ENCODE data around the gene AACS.

AACS gene

DNA sequence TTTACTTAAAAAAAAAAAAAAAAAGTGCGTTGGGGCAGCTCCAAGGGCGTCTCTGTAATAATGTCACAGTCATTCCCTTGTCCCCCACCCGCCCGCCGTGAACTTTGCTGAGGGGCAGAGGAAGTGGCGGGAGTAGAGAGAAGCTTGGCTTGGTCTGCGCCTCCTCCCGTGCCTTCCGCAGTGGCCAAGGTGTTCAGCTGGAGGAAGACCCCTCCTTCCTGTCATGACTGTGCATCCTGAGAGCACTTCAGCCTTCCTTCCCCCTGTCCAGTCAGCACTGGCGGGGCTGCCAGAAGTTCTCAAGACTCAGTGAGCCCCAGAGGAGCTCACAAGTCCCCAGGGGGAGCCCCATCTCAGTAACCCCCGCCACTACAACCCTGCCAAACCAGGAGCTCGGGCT is 32.2 kb downstream of the AACS start:
- Histone ChIP-seq H3K4me3 (no peak overlapping the region), H3K27ac (no peak overlapping the region)
- DNase-seq (ENCODE audit: low spot score), result no peak
- TF ChIP-seq, protein P1, sequence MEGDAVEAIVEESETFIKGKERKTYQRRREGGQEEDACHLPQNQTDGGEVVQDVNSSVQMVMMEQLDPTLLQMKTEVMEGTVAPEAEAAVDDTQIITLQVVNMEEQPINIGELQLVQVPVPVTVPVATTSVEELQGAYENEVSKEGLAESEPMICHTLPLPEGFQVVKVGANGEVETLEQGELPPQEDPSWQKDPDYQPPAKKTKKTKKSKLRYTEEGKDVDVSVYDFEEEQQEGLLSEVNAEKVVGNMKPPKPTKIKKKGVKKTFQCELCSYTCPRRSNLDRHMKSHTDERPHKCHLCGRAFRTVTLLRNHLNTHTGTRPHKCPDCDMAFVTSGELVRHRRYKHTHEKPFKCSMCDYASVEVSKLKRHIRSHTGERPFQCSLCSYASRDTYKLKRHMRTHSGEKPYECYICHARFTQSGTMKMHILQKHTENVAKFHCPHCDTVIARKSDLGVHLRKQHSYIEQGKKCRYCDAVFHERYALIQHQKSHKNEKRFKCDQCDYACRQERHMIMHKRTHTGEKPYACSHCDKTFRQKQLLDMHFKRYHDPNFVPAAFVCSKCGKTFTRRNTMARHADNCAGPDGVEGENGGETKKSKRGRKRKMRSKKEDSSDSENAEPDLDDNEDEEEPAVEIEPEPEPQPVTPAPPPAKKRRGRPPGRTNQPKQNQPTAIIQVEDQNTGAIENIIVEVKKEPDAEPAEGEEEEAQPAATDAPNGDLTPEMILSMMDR (IDR thresholded peaks at IDR 0.05), result no peak

DNA sequence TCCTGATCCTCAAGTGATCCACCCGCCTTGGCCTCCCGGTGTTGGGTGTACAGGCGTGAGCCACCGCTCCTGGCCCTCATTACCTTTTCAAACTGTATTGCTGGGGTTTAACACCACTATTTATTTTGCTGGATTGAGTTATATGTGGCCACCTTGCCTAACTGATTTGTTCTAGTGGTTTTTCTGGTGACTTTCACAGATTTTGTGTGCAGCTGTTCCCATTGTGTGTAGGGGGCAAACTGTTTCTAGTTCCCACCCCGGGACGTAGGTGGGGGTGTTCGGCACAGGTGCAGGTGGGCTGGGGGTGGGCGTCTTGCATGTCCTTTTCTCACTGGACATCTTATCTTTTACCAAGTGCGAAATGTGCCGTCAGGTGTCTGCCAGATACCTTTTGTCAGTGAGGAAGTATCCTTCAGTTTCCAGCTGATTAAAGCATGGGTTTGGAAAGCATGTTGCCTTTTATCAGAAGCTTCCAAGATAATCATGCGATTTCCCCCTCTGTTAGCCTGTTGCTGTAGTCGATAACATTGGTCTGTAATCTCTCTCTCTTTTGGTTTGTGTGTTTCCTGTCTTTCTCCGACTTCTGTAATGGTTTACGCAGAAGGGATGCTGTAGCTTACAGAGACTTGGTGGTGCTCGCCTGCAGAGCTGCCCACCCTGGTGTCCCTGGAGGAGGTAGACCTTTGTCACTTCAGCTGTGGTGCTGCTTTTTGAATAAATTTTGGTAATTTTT is 33.6 kb downstream of the AACS start:
- Histone ChIP-seq H3K4me3 (no peak overlapping the region), H3K27ac (no peak overlapping the region)
- TF ChIP-seq, protein P1 (IDR thresholded peaks at IDR 0.05), result no peak
- DNase-seq (ENCODE audit: low spot score), result no peak

DNA sequence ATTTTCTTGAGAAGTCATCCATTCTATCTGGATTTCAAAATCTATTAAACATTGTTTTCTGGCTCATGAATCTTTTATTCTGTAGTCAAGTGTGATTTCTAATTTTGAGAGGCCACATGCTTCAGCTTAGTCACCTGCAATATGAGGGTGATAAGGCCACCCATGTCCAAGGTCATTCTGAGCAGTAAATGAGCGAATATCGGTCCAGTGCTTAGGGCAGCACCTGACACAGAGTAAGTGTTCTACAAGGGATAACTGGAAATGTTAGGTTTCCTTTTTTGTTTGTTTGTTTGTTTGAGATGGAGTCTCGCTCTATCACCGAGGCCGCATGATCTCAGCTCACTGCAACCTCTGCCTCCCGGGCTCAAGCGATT is 34.2 kb downstream of the AACS start:
- DNase-seq (ENCODE audit: low spot score), result no peak
- TF ChIP-seq, protein P1 (IDR thresholded peaks at IDR 0.05), result no peak
- H3K27ac ChIP-seq, result no peak overlapping the region
- no peak overlapping the region for H3K4me3 ChIP-seq

DNA sequence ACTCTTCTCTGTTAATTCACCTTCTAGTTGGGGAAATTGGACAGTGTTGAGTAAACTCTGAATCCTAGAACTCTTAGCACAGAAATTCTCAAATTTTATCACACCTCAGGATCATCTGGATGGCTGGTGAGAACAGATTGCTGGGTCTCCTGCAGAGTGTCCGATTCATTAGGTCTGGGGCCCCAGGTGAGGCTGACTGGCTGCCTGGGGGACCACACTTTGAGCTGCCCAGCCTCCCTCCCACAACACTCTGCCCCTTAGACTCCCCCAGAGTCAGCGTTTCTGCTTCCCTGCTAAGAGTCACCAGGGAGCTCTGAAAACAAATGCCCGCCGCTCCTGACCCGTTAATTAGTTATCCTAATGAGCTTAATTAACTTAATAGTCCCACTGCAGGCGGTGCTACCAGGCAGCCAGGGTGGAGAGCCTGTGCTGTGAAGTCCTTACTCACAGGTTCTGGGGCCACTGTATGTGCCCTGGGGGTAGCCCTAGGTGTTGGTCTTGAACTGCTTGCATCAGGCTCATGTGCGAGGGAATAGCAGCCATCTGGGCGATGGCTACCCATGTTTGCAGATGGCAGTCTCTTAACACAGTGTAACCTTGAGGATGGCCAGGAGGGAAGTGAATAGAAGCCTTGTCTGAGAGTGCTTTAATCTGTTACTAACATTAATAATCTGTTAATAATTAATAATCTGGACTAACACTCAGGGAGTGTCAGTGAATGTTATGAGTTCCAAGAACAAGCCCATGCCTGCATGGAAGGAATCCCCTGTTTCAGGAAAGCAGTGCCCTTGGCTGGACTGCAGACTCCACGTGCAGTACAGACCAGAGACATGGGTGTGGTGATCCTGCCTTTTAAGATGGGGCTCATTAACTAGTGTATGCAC is 35.6 kb downstream of the AACS start:
- Histone ChIP-seq H3K4me3 (no peak overlapping the region), H3K27ac (no peak overlapping the region)
- no peak for DNase-seq (ENCODE audit: low spot score)
- TF ChIP-seq, protein P1 (IDR thresholded peaks at IDR 0.05), result no peak

DNA sequence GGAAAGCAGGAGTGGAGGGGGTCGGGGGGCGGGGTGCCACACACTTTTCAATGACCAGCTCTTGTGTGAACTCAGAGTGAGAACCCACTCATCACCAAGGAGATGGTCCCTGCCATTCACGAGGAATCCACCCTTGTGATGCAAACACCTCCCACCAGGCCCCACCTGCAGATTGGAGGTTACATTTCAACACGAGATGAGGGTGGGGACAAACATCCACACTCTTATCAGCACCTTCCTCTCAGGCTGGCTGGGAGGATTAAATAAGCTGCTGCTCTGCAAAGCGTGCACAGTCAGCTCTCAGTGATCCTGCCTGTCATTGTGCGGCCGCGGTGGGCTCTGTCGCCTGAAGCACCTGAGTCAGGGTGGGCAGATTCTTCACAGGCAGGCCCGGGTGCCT is 39.7 kb downstream of the AACS start:
- no peak for DNase-seq (ENCODE audit: low spot score)
- H3K27ac ChIP-seq, result no peak overlapping the region
- TF ChIP-seq, protein P1 (IDR thresholded peaks at IDR 0.05), result no peak
- no peak overlapping the region for H3K4me3 ChIP-seq

DNA sequence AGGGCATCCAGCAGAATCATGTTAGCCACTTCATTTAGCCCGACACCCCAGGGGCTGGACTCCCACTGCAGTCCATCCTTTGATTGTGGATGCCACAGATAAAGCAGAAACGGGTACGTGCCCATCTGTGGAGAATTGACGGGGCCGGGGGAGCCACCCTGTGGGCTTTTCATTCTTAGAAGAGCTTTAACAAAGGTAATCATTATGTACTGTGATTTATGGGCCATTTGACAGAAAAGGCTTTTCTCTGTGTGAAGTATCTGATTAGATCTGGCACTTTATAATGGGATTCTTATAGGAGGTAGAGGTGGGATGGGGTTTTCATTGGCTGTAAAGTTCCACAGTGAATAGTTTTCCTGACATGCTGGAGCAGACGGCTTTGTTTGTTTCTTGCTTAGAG is 40.4 kb downstream of the AACS start:
- DNase-seq (ENCODE audit: low spot score), result no peak
- Histone ChIP-seq H3K27ac (no peak overlapping the region), H3K4me3 (no peak overlapping the region)
- TF ChIP-seq, protein P1 (IDR thresholded peaks at IDR 0.05), result no peak
